Mucosa of descending colon (tissue), 3 donors: ENCODE results near the gene KLK3. TPM values are rescaled to one million over a fixed set of nuclear protein-coding genes. Genes with fewer than 3 reads are reported as not detected.
A peak's percentile ranks its signal among the peaks of the same experiment; 100 is the strongest.

Source experiments
- ATAC-seq: fragments of 200-7000 bp; cut with Tn5 transposase; one replicate; pipeline ENCODE4 v1.9.1; 2020; ENCODE audit warnings: mild to moderate bottlenecking, moderate library complexity
- DNase-seq, 3 donors: peaks; one replicate each; pipeline ENCODE4 v3.0.0-alpha.2; 2020
- H3K36me3 ChIP-seq: fragments of 200-600 bp; one replicate; pipeline ENCODE4 v1.8.0; 2021; ENCODE audit warnings: low read depth, mild to moderate bottlenecking
- H3K4me1 ChIP-seq: fragments of 200-600 bp; one replicate; pipeline ENCODE4 v1.8.0; 2021; ENCODE audit warnings: low read depth, mild to moderate bottlenecking
- H3K4me3 ChIP-seq: fragments of 200-600 bp; one replicate; pipeline ENCODE4 v1.8.0; 2021; ENCODE audit warnings: mild to moderate bottlenecking
- H3K9me3 ChIP-seq: fragments of 200-600 bp; one replicate; pipeline ENCODE4 v1.8.0; 2021; ENCODE audit warnings: mild to moderate bottlenecking
- intact Hi-C, 2 donors: fragments of 100-400 bp; cut with DNase I in 1 of 2; cut with micrococcal nuclease in 1 of 2; formaldehyde crosslinking; loops; one replicate each; pipeline versions ENCODE4 v1.11.0 to v1.11.1; 2022; cut with DNase I, micrococcal nuclease
- total RNA-seq, 3 donors: library from RNA; stranded (reverse); fragmentation: NEBNext Ultra II Directional in 2 of 3; extraction: Animal tissue kit (Norgen Biotek cat#: 25700) in 2 of 3; gene quantifications; one replicate each; pipeline versions ENCODE4 v1.2.1 to v1.2.4, GENCODE V29; 2021 to 2023
- TF ChIP-seq, protein P1 (sequence below): fragments of 200-600 bp; IDR thresholded peaks from one replicate; pipeline ENCODE4 v1.8.0; 2022; ENCODE audit warnings: antibody characterized with exemption, mild to moderate bottlenecking
- donor health status: DM: no; HTN: no; CAD: no; lungs with moderate emphysema.
- donor health status: DM: no; HTN: no; CAD: no.
- donor health status: DM: no; HTN: yes; CAD: no.

Gene KLK3
- total RNA-seq, 3 donors from 2014 or later: 3.7 to 9.0 (median 4.8) TPM

DNA sequence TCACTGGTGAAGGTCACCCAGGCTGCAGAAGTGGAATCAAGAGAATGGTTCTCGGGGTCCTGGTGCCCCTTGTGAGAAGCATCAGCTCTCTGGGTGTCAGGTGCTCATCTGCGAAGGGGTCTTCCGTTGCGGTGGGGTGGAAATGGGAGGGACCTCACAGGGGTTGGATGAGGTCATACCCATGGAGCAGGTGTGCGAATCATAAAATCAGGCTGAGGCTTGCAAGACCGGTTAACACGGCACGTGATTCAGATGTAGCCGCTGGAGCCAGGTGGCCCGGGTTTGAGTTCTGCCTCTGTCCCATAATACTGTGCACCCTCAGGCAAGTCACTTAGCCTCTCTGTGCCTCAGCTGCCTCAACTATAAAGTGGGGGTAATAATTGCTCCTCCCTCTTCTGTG, 17.4 kb upstream of the KLK3 start:
- H3K4me3 ChIP-seq: no peak overlapping the region
- intact Hi-C loops: no loop called here
- TF ChIP-seq, protein P1, sequence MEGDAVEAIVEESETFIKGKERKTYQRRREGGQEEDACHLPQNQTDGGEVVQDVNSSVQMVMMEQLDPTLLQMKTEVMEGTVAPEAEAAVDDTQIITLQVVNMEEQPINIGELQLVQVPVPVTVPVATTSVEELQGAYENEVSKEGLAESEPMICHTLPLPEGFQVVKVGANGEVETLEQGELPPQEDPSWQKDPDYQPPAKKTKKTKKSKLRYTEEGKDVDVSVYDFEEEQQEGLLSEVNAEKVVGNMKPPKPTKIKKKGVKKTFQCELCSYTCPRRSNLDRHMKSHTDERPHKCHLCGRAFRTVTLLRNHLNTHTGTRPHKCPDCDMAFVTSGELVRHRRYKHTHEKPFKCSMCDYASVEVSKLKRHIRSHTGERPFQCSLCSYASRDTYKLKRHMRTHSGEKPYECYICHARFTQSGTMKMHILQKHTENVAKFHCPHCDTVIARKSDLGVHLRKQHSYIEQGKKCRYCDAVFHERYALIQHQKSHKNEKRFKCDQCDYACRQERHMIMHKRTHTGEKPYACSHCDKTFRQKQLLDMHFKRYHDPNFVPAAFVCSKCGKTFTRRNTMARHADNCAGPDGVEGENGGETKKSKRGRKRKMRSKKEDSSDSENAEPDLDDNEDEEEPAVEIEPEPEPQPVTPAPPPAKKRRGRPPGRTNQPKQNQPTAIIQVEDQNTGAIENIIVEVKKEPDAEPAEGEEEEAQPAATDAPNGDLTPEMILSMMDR: no peak
- DNase-seq (peak in 2 of 3 donors; percentile 64 to 67), ATAC-seq (peak; percentile 51)
- peaks cover 7% of the 10 kb centered on the region for H3K4me1 ChIP-seq
- H3K9me3 ChIP-seq: no peaks in the 10 kb centered on the region
- H3K36me3 ChIP-seq: no peaks in the 10 kb centered on the region

DNA sequence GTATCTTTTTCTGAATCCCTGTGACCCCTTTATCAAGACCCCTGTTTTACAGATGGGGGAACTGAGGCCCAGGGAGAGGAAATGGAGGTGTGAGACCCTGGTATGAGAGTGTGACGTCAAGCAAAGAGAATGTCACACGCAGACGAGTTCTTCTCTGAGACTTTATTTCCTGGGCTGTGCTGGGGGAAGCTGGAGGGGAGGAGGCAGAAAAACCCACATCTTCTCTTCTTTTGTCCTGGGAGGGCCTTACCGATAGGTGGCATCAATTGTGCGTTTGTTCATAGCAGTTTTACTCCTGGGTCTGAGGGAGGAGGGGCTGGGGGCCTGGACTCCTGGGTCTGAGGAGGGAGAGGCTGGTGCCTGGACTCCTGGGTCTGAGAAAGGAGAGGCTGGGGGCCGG, 16.5 kb upstream of the KLK3 start:
- intact Hi-C loops: no loop called here
- peaks cover 7% of the 10 kb centered on the region for H3K4me1 ChIP-seq
- peaks cover 4% of the 10 kb centered on the region for H3K9me3 ChIP-seq
- TF ChIP-seq, protein P1: no peak
- H3K4me3 ChIP-seq: no peak overlapping the region
- no peak for ATAC-seq
- no peaks in the 10 kb centered on the region for H3K36me3 ChIP-seq
- no peak for DNase-seq

GRCh38 chr19:50839712-50840655, 14.7 kb upstream of the KLK3 start:
- peaks cover 5% of the 10 kb centered on the region for H3K9me3 ChIP-seq
- intact Hi-C loops: no loop called here
- TF ChIP-seq, protein P1: no peak
- DNase-seq: no peak
- no peak for ATAC-seq
- H3K4me1 ChIP-seq: peaks cover 6% of the 10 kb centered on the region
- no peak overlapping the region for H3K4me3 ChIP-seq
- no peaks in the 10 kb centered on the region for H3K36me3 ChIP-seq

DNA sequence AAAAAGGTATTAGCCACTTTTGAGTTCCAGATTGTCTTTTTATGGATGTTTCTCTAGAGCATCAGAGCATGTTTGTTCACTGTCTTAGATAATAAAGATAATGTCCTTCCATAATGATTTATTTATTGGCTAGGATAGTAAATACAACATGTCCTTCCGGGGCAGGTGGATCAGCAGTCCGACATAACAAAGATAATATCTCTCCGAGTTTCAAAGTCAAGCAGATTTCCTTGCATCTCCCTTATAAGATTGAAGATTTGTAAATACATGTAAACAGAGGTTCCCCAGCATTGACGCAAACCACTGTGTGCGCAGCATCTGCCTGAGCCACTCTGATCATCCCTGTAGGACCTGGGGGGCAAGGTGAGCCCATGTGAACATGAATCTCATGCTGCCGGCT, 12.6 kb upstream of the KLK3 start:
- TF ChIP-seq, protein P1: no peak
- Histone ChIP-seq H3K36me3 (no peaks in the 10 kb centered on the region), H3K4me3 (no peak overlapping the region), H3K4me1 (no peaks in the 10 kb centered on the region), H3K9me3 (peaks cover 5% of the 10 kb centered on the region)
- DNase-seq: no peak
- intact Hi-C loops: no loop called here
- ATAC-seq: no peak

DNA sequence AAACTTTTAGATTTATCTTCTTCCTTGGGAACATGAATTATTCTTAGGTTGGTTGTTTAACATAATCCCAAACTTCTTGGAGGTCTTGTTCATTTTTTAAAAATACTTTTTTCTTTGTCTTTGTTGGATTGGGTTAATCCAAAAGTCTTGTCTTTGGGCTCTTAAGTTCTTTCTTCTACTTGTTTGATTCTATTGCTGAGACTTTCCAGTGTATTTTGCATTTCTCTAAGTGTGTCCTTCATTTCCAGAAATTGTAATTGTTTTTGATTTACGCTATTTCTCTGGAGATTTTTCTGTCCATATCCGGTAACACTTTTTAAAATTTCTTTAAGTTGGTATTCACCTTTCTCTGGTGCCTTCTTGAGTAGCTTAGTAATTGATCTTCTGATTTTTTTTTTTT, 11.5 kb upstream of the KLK3 start:
- Histone ChIP-seq H3K36me3 (no peaks in the 10 kb centered on the region), H3K9me3 (peaks cover 5% of the 10 kb centered on the region), H3K4me1 (no peaks in the 10 kb centered on the region), H3K4me3 (no peak overlapping the region)
- TF ChIP-seq, protein P1: no peak
- intact Hi-C loops: no loop called here
- DNase-seq: no peak
- ATAC-seq: no peak
